NCI-H2171 treated with DMSO at 0.1 percent for 48 hours (cell line): ENCODE results near the gene OR52N5.

ENCODE experiments used
- DNase-seq: peaks from one replicate; lab custom pipeline; 2025; lab: John Stamatoyannopoulos, UW

Gene OR52N5

GRCh38 chr11:5783255-5783654 lies at the start of gene OR52N5:
Gene OR52N5, minus strand, starts transcription at chr11:5783355. Its CDS starts 4,721 bp downstream, at chr11:5778634.
- no peak for DNase-seq

GRCh38 chr11:5831196-5831829 lies 48.2 kb upstream of the OR52N5 start:
- DNase-seq: no peak

GRCh38 chr11:5818245-5818886 lies 35.2 kb upstream of the OR52N5 start:
- no peak for DNase-seq

- DNase-seq: no peak
These were observed 32.4 kb upstream of the OR52N5 start for GRCh38 chr11:5815534-5815933.

GRCh38 chr11:5809905-5810795 lies 27.0 kb upstream of the OR52N5 start:
- no peak for DNase-seq

- no peak for DNase-seq
These were observed 26.0 kb upstream of the OR52N5 start for GRCh38 chr11:5809122-5809519.

- peak; percentile 12 for DNase-seq
These were observed 25.5 kb upstream of the OR52N5 start, which contains the start of gene OR52N2 for GRCh38 chr11:5808500-5809121. Gene OR52N2, plus strand, starts transcription at chr11:5808924. Its CDS starts 11,412 bp downstream, at chr11:5820336.

- no peak for DNase-seq
These were observed 24.4 kb upstream of the OR52N5 start for GRCh38 chr11:5807580-5807979.

- DNase-seq: no peak
These were observed 20.8 kb upstream of the OR52N5 start for GRCh38 chr11:5803982-5804381.

- no peak for DNase-seq
These were observed 13.4 kb upstream of the OR52N5 start for GRCh38 chr11:5796541-5796940.

- DNase-seq: no peak
These were observed 8.0 kb upstream of the OR52N5 start, which contains the start of gene OR52N1 for GRCh38 chr11:5791165-5791564. Gene OR52N1, minus strand, starts transcription at chr11:5791265. Its CDS starts 2,449 bp downstream, at chr11:5788816.

- DNase-seq: no peak
These were observed 16.1 kb downstream of the OR52N5 start for GRCh38 chr11:5767056-5767455.

GRCh38 chr11:5753943-5754342 lies 29.2 kb downstream of the OR52N5 start, which contains the start of gene OR52N4:
Gene OR52N4, plus strand, starts transcription at chr11:5754243. Its CDS starts 498 bp downstream, at chr11:5754741.
- DNase-seq: no peak

- no peak for DNase-seq
These were observed 33.3 kb downstream of the OR52N5 start for GRCh38 chr11:5749836-5750235.

GRCh38 chr11:5746614-5747013 lies 36.5 kb downstream of the OR52N5 start:
- no peak for DNase-seq

GRCh38 chr11:5738431-5738830 lies 44.7 kb downstream of the OR52N5 start:
- no peak for DNase-seq

GRCh38 chr11:5737670-5738392 lies 45.3 kb downstream of the OR52N5 start:
- DNase-seq: no peak

- DNase-seq: no peak
These were observed 46.1 kb downstream of the OR52N5 start for GRCh38 chr11:5737091-5737490.

- DNase-seq: no peak
These were observed 46.8 kb downstream of the OR52N5 start, which contains the start of gene OR56B1 for GRCh38 chr11:5736396-5736795. Gene OR56B1, plus strand, starts transcription at chr11:5736448. Its CDS starts 69 bp downstream, at chr11:5736517.

GRCh38 chr11:5727691-5728090 lies 55.5 kb downstream of the OR52N5 start:
- no peak for DNase-seq

- no peak for DNase-seq
These were observed 56.8 kb downstream of the OR52N5 start for GRCh38 chr11:5726351-5726750.
